OCI-LY7 (cell line): ENCODE measurements around the gene GPS1. TPM values are rescaled to one million over a fixed set of nuclear protein-coding genes. Genes with fewer than 3 reads are reported as not detected.

Experiments used
- BruUV-seq: library from RNA; stranded (reverse); fragments of 400-500 nt; replicated peaks from 2 replicates; lab custom pipeline; 2021; lab: Mats Ljungman, UMichigan
- CTCF ChIA-PET: fragments of 300-600 bp; sonication (Branson Sonifier 250); formaldehyde crosslinking; loops from one replicate; lab custom pipeline; 2022; ENCODE audit warnings: antibody characterized with exemption; ENCODE audit not compliant: unreplicated experiment; lab: Charles Lee
- POLR2A ChIA-PET: fragments of 300-600 bp; sonication (Branson Sonifier 250); formaldehyde crosslinking; loops from one replicate; lab custom pipeline; 2022; ENCODE audit warnings: antibody characterized with exemption; lab: Charles Lee
- DNase-seq: peaks from one replicate; pipeline ENCODE4 v3.0.0-alpha.2; 2015; ENCODE audit warnings: low spot score
- H2AFZ ChIP-seq: fragments of 200-600 bp; sonication (generic), shearing (Covaris generic); 2 replicates; pipeline ENCODE4 v1.6.1; 2014; ENCODE audit warnings: mild to moderate bottlenecking, antibody characterized with exemption, low read length, moderate library complexity
- H3K27ac ChIP-seq: fragments of 200-600 bp; sonication (generic); 2 replicates; pipeline ENCODE4 v1.5.1; 2014; ENCODE audit warnings: mixed run types, low read depth, mild to moderate bottlenecking, moderate library complexity, low read length, inconsistent platforms; ENCODE audit not compliant: poor library complexity, severe bottlenecking
- H3K36me3 ChIP-seq: fragments of 200-600 bp; sonication (generic); 2 replicates; pipeline ENCODE4 v1.6.1; 2014; ENCODE audit warnings: mild to moderate bottlenecking, antibody characterized with exemption, low read length, moderate library complexity, mixed read lengths; ENCODE audit not compliant: insufficient read depth
- H3K4me1 ChIP-seq: fragments of 200-600 bp; sonication (generic); 2 replicates; pipeline ENCODE4 v1.5.1; 2014; ENCODE audit warnings: mild to moderate bottlenecking, low read length; ENCODE audit not compliant: insufficient read depth, poor library complexity, severe bottlenecking
- H3K4me2 ChIP-seq: fragments of 200-600 bp; sonication (generic); 2 replicates; pipeline ENCODE4 v1.6.1; 2014; ENCODE audit warnings: mild to moderate bottlenecking, low read length
- H3K4me3 ChIP-seq: fragments of 200-600 bp; sonication (generic); 2 replicates; pipeline ENCODE4 v1.5.1; 2014; ENCODE audit warnings: mild to moderate bottlenecking, low read depth, low read length; ENCODE audit not compliant: poor library complexity, severe bottlenecking
- H3K79me2 ChIP-seq: fragments of 200-600 bp; sonication (generic); 2 replicates; pipeline ENCODE4 v1.6.1; 2016; ENCODE audit warnings: low read depth, mild to moderate bottlenecking, low read length, moderate library complexity, mixed read lengths; ENCODE audit not compliant: insufficient read depth
- H3K9me2 ChIP-seq: fragments of 200-600 bp; sonication (generic); 2 replicates; pipeline ENCODE4 v1.6.1; 2016; ENCODE audit warnings: mild to moderate bottlenecking, low read length, mixed read lengths; ENCODE audit not compliant: insufficient read depth
- H3K9me3 ChIP-seq: fragments of 200-600 bp; sonication (generic); 2 replicates; pipeline ENCODE4 v1.6.1; 2014; ENCODE audit warnings: mild to moderate bottlenecking, mixed run types, low read length, mixed read lengths
- H4K20me1 ChIP-seq: fragments of 200-600 bp; sonication (generic); 2 replicates; pipeline ENCODE4 v1.6.1; 2014; ENCODE audit warnings: mild to moderate bottlenecking, antibody characterized with exemption, low read length, moderate library complexity, mixed read lengths; ENCODE audit not compliant: insufficient read depth
- CTCF ChIP-seq: fragments of 200-600 bp; sonication (generic); conservative IDR thresholded peaks from 2 replicates; pipeline ENCODE4 v1.5.1; 2014; ENCODE audit warnings: mild to moderate bottlenecking, antibody characterized with exemption, low read length, moderate library complexity, mixed read lengths
- EZH2phosphoT487 ChIP-seq: fragments of 200-600 bp; sonication (generic); IDR thresholded peaks from 2 replicates; pipeline ENCODE4 v1.6.1; 2018; ENCODE audit warnings: low read depth, borderline replicate concordance, mild to moderate bottlenecking, mixed run types, antibody characterized with exemption, low read length, moderate library complexity, mixed read lengths
- intact Hi-C: fragments of 100-400 bp; cut with micrococcal nuclease; formaldehyde crosslinking; loops from one replicate; pipeline ENCODE4 v1.10.0; 2022; ENCODE audit not compliant: unreplicated experiment
- total RNA-seq, 2 experiments: library from RNA; depleted of rRNA in 1 of 2; stranded (reverse); fragments of >200 nt in 1 of 2; shearing (Covaris generic) in 1 of 2; gene quantifications; 2 replicates each; pipeline ENCODE4 v1.2.3, GENCODE V29; 2014 to 2022

The GPS1 gene
- total RNA-seq, 2 experiments from 2014 or later = 133 to 169 TPM

GRCh38 chr17:82080048-82080788 lies 28.5 kb downstream of the GPS1 start:
- no peak overlapping the region for H3K4me2 ChIP-seq
- TF ChIP-seq EZH2phosphoT487 (no peak), CTCF (no peak)
- ChIA-PET POLR2A (no interaction called here), CTCF (no interaction called here)
- peaks cover 13% of the 10 kb centered on the region for H3K4me1 ChIP-seq
- H2AFZ ChIP-seq = no peak overlapping the region
- H3K9me3 ChIP-seq = no peaks in the 10 kb centered on the region
- H3K4me3 ChIP-seq = no peak overlapping the region
- no TSS peak for BruUV-seq
- no peaks in the 10 kb centered on the region for H3K9me2 ChIP-seq
- intact Hi-C loops = no loop called here
- DNase-seq = no peak
- H3K36me3 ChIP-seq = peaks cover 86% of the 10 kb centered on the region
- no peak overlapping the region for H3K27ac ChIP-seq
- H3K79me2 ChIP-seq = no peaks in the 10 kb centered on the region
- no peaks in the 10 kb centered on the region for H4K20me1 ChIP-seq

DNA sequence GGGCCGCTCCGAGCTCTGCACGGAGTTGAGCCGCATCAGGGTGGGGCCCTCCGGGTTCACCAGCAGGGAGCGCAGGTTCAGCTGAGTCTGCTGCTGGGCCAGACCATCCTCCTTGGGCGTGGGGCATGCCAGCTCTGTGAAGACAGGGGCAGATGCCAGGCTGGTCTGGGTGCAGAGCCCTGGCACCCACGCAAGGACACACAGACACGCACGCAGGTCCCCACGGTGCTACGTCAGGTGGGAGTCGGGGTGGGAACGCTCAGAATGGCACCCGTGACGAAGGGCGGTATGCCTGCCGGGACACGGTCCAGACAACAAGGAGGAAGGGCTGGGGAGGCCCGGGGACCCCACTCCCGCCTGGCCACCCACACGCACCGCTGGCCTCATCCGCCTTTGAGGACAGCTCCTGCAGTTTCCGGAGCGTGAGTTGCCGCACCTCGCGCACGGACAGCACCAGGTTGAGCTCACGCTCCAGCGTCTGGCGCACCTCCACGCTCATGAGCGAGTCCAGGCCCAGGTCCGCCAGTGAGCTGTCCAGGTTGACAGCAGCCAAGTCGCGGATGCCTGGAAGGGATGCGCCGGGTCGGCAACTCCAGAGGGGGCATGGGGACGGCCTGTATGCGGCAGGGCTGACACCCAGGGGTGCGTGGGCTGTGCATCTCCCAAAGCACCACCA lies 29.2 kb downstream of the GPS1 start:
- ChIA-PET POLR2A (no interaction called here), CTCF (interaction anchor here (0.6 kb wide), 1 partner anchor 32 kb away, joined by 3 read pairs; no protein-coding TSS in a partner anchor)

More for the DNA sequence above, 29.2 kb downstream of the GPS1 start:
- BruUV-seq = no TSS peak
- Histone ChIP-seq H3K79me2 (no peaks in the 10 kb centered on the region), H3K9me2 (no peaks in the 10 kb centered on the region), H3K4me2 (no peak overlapping the region), H3K27ac (no peak overlapping the region), H3K4me1 (peaks cover 6% of the 10 kb centered on the region), H3K9me3 (no peaks in the 10 kb centered on the region), H3K4me3 (no peak overlapping the region), H3K36me3 (peaks cover 93% of the 10 kb centered on the region), H4K20me1 (no peaks in the 10 kb centered on the region), H2AFZ (no peak overlapping the region)
- DNase-seq = no peak
- intact Hi-C loops = no loop called here
- TF ChIP-seq EZH2phosphoT487 (no peak), CTCF (no peak)
